GM12878 (cell line): ENCODE data around the gene MBD5. TPM values are rescaled to one million over a fixed set of nuclear protein-coding genes. Genes with fewer than 3 reads are reported as not detected.

ENCODE experiments used
- BMI1 ChIP-seq: fragments of 450-650 bp; IDR thresholded peaks from 2 replicates; pipeline ENCODE4 v1.6.1; 2016; ENCODE audit warnings: mild to moderate bottlenecking, moderate library complexity, borderline replicate concordance
- EGR1 ChIP-seq, 2 experiments: IDR thresholded peaks; 1 replicate in 1 of 2; 2 replicates in 1 of 2; pipeline ENCODE4 v1.6.1; 2011 to 2012; ENCODE audit warnings: low read depth in 2 of 2, low read length in 2 of 2, borderline replicate concordance in 1 of 2, mild to moderate bottlenecking in 1 of 2, moderate library complexity in 1 of 2
- FOXM1 ChIP-seq: IDR thresholded peaks from 2 replicates; pipeline ENCODE4 v1.6.1; 2012; ENCODE audit warnings: low read depth, mild to moderate bottlenecking, inconsistent platforms, low read length, moderate library complexity
- GABPA ChIP-seq: IDR thresholded peaks from 2 replicates; pipeline ENCODE4 v1.6.1; 2014; ENCODE audit warnings: antibody characterized with exemption, low read depth, mild to moderate bottlenecking, inconsistent platforms
- NBN ChIP-seq: fragments of 450-650 bp; IDR thresholded peaks from 2 replicates; pipeline ENCODE4 v1.6.1; 2016
- NFYB ChIP-seq: IDR thresholded peaks from 2 replicates; pipeline ENCODE4 v1.6.1; 2011; ENCODE audit warnings: low read depth, mild to moderate bottlenecking, low read length, improper control_type of control experiment, moderate library complexity; ENCODE audit not compliant: insufficient read depth
- PAX8 ChIP-seq: fragments of 450-650 bp; IDR thresholded peaks from 2 replicates; pipeline ENCODE4 v1.6.1; 2017; ENCODE audit warnings: mild to moderate bottlenecking, moderate library complexity
- PML ChIP-seq: IDR thresholded peaks from 2 replicates; pipeline ENCODE4 v1.6.1; 2012; ENCODE audit warnings: low read length, inconsistent platforms
- POLR2A ChIP-seq: IDR thresholded peaks from 2 replicates; pipeline ENCODE4 v1.6.1; 2011; ENCODE audit warnings: low read depth, mild to moderate bottlenecking, low read length
- SIN3A ChIP-seq: IDR thresholded peaks from 2 replicates; pipeline ENCODE4 v1.6.1; 2012; ENCODE audit warnings: low read depth, low read length, improper control_type of control experiment
- SIX5 ChIP-seq: IDR thresholded peaks from 2 replicates; pipeline ENCODE4 v1.6.1; 2011; ENCODE audit warnings: mild to moderate bottlenecking, low read depth, low read length, moderate library complexity; ENCODE audit not compliant: severe bottlenecking
- SMAD1 ChIP-seq: fragments of 450-650 bp; IDR thresholded peaks from 2 replicates; pipeline ENCODE4 v1.6.1; 2018; ENCODE audit warnings: mild to moderate bottlenecking, low read depth; ENCODE audit not compliant: partially characterized antibody
- TAF1 ChIP-seq: IDR thresholded peaks from 2 replicates; pipeline ENCODE4 v1.6.1; 2011; ENCODE audit warnings: mild to moderate bottlenecking, low read depth, low read length, borderline replicate concordance
- polyA plus RNA-seq, 11 experiments: library from polyadenylated mRNA; depleted of rRNA in 4 of 11; unstranded in 6 of 11; stranded (reverse) in 5 of 11; fragments of >200 nt; fragmentation: Nextera tagmentation in 4 of 11; fragmentation: Illumina TruSeq in 1 of 11; extraction: Ambion mirVana in 4 of 11; extraction: Trizol in 1 of 11; gene quantifications; 1 replicate in 1 of 11; 2 replicates in 10 of 11; pipeline versions ENCODE4 v1.2.1 to v1.2.3, GENCODE V29; 2011 to 2016; ENCODE audit warnings: inconsistent platforms in 2 of 11, missing spikeins in 2 of 11, low read depth in 1 of 11
- total RNA-seq, 4 experiments: library from RNA; depleted of rRNA in 3 of 4; stranded (reverse); fragments of >200 nt in 3 of 4; fragmentation: Illumina TruSeq in 1 of 4; extraction: Trizol in 1 of 4; gene quantifications; 2 replicates each; pipeline versions ENCODE4 v1.2.1 to v1.2.3, GENCODE V29; 2013 to 2021
- TF ChIP-seq, protein P1 (sequence below): IDR thresholded peaks from 2 replicates; pipeline ENCODE4 v1.6.1; 2011; ENCODE audit warnings: mild to moderate bottlenecking, low read depth, low read length, moderate library complexity; ENCODE audit not compliant: insufficient replicate concordance
- TF ChIP-seq, protein P2 (sequence below): fragments of 450-650 bp; IDR thresholded peaks from 2 replicates; pipeline ENCODE4 v1.6.1; 2017; ENCODE audit warnings: low read depth, mild to moderate bottlenecking, moderate library complexity
- TF ChIP-seq, protein P3 (sequence below): fragments of 450-650 bp; formaldehyde crosslinking; IDR thresholded peaks from 2 replicates; pipeline ENCODE4 v1.5.0; 2022; ENCODE audit warnings: mild to moderate bottlenecking, missing genetic modification characterization
- TF ChIP-seq, protein P4 (sequence below): fragments of 450-650 bp; conservative IDR thresholded peaks from 2 replicates; pipeline ENCODE4 v1.6.1; 2017; ENCODE audit warnings: mild to moderate bottlenecking, moderate library complexity

The MBD5 gene
- total and polyA plus RNA-seq, 10 of the 15 experiments (the other 5 are each of a cell fraction or from before 2014, with no cell fraction given) = 7.4 to 58.0 (median 21.2) TPM

DNA sequence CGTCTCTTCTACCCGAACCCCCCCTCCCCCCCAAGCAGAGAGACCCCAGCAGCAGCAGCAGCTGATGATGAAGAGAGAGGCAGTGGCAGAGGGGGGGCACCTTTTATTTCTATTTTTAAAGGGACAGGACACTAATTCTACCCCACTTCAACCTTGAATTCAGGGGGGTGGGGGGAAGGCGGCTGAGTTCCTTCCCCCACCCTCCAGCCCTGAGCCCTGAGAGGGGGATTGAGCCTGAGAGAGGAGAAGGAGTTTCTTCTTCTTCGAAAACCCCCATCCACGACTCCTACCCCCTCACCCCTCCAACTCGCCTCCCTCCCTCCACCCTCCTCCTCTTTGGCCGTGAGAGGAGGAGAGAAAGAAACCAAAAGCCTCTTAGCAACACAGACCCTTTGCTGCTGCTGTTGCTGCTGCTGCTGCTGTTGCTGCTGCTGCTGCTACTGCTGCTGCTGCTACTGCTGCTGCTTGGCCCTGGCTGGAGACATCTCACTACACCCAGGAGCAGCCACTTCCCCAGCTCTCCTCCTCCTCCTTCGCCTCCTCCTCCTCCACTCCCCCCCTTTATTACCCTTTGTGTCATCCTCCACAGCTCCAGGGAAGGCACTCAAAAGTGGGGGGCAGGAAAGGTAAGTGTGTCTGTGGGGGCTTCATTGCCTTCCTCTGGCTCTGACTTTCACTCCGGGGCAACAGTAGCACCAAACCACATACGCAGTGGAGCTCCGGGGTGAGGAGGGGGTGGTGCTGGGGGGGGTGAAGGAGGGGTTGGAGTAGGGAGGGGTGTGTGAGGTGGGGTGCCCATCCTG, at the start of gene MBD5 (continued):
- no peak for TF ChIP-seq NFYB
- TF ChIP-seq, protein P1, sequence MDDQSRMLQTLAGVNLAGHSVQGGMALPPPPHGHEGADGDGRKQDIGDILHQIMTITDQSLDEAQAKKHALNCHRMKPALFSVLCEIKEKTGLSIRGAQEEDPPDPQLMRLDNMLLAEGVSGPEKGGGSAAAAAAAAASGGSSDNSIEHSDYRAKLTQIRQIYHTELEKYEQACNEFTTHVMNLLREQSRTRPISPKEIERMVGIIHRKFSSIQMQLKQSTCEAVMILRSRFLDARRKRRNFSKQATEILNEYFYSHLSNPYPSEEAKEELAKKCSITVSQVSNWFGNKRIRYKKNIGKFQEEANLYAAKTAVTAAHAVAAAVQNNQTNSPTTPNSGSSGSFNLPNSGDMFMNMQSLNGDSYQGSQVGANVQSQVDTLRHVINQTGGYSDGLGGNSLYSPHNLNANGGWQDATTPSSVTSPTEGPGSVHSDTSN = no peak
- no peak for TF ChIP-seq GABPA
- TF ChIP-seq SIX5 = no peak
- peak; percentile 63; the same call in 1 of the 2 replicates for TF ChIP-seq SIN3A
- peak; percentile 97 for TF ChIP-seq TAF1
- TF ChIP-seq, protein P2, sequence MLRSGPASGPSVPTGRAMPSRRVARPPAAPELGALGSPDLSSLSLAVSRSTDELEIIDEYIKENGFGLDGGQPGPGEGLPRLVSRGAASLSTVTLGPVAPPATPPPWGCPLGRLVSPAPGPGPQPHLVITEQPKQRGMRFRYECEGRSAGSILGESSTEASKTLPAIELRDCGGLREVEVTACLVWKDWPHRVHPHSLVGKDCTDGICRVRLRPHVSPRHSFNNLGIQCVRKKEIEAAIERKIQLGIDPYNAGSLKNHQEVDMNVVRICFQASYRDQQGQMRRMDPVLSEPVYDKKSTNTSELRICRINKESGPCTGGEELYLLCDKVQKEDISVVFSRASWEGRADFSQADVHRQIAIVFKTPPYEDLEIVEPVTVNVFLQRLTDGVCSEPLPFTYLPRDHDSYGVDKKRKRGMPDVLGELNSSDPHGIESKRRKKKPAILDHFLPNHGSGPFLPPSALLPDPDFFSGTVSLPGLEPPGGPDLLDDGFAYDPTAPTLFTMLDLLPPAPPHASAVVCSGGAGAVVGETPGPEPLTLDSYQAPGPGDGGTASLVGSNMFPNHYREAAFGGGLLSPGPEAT = peak; percentile 57
- 0 out of 2 replicates have a peak, but pooled peaks have one; percentile 15 for TF ChIP-seq FOXM1
- TF ChIP-seq NBN = 0 out of 2 replicates have a peak, but pooled peaks have one; percentile 54
- TF ChIP-seq, protein P3, sequence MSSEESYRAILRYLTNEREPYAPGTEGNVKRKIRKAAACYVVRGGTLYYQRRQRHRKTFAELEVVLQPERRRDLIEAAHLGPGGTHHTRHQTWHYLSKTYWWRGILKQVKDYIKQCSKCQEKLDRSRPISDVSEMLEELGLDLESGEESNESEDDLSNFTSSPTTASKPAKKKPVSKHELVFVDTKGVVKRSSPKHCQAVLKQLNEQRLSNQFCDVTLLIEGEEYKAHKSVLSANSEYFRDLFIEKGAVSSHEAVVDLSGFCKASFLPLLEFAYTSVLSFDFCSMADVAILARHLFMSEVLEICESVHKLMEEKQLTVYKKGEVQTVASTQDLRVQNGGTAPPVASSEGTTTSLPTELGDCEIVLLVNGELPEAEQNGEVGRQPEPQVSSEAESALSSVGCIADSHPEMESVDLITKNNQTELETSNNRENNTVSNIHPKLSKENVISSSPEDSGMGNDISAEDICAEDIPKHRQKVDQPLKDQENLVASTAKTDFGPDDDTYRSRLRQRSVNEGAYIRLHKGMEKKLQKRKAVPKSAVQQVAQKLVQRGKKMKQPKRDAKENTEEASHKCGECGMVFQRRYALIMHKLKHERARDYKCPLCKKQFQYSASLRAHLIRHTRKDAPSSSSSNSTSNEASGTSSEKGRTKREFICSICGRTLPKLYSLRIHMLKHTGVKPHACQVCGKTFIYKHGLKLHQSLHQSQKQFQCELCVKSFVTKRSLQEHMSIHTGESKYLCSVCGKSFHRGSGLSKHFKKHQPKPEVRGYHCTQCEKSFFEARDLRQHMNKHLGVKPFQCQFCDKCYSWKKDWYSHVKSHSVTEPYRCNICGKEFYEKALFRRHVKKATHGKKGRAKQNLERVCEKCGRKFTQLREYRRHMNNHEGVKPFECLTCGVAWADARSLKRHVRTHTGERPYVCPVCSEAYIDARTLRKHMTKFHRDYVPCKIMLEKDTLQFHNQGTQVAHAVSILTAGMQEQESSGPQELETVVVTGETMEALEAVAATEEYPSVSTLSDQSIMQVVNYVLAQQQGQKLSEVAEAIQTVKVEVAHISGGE (CRISPR knock-in tag) = no peak
- TF ChIP-seq POLR2A = peak; percentile 75; the same call in 1 of the 2 replicates
- TF ChIP-seq PAX8 = no peak
- TF ChIP-seq BMI1 = no peak
- no peak; the same call in none of the 2 replicates for TF ChIP-seq PML
- no peak for TF ChIP-seq EGR1 (IDR thresholded peaks at IDR 0.05; ENCODE audit: borderline replicate concordance in 1 of 2, low read depth in 2 of 2, low read length in 2 of 2)
- peak; percentile 16 for TF ChIP-seq SMAD1
- TF ChIP-seq, protein P4, sequence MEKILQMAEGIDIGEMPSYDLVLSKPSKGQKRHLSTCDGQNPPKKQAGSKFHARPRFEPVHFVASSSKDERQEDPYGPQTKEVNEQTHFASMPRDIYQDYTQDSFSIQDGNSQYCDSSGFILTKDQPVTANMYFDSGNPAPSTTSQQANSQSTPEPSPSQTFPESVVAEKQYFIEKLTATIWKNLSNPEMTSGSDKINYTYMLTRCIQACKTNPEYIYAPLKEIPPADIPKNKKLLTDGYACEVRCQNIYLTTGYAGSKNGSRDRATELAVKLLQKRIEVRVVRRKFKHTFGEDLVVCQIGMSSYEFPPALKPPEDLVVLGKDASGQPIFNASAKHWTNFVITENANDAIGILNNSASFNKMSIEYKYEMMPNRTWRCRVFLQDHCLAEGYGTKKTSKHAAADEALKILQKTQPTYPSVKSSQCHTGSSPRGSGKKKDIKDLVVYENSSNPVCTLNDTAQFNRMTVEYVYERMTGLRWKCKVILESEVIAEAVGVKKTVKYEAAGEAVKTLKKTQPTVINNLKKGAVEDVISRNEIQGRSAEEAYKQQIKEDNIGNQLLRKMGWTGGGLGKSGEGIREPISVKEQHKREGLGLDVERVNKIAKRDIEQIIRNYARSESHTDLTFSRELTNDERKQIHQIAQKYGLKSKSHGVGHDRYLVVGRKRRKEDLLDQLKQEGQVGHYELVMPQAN = 0 out of 2 replicates have a peak, but pooled peaks have one; percentile 12
